Measurements from ENCODE around the gene TECR. TPM values are rescaled to one million over a fixed set of nuclear protein-coding genes. Genes with fewer than 3 reads are reported as not detected.
A peak's percentile ranks its signal among the peaks of the same experiment; 100 is the strongest.

Gene TECR
- total and polyA plus RNA-seq, 2 of the 13 experiments (the other 11 are each of a cell fraction or from before 2014, with no cell fraction given) = 54.9 to 121 TPM

GRCh38 chr19:14603990-14604387 is 74.6 kb downstream of the TECR start (continued):
- TF ChIP-seq ATM (IDR thresholded peaks at IDR 0.05; ENCODE audit: borderline replicate concordance) = no peak
- no peak for TF ChIP-seq ZUFSP (CRISPR knock-in tag; IDR thresholded peaks at IDR 0.05; ENCODE audit: borderline replicate concordance)
- no peak for TF ChIP-seq MLX (CRISPR knock-in tag; IDR thresholded peaks at IDR 0.05)

- Histone ChIP-seq H3K27ac (ENCODE audit: extremely low read length, insufficient read depth, low read length) (no peak overlapping the region), H3K79me2 (ENCODE audit: insufficient read depth, low read length) (no peaks in the 10 kb centered on the region), H3K4me3 (replicated peaks in 1 of 3; ENCODE audit: insufficient read depth in 1 of 3, low read depth in 2 of 3, low read length in 3 of 3) (no peak overlapping the region), H3K4me2 (ENCODE audit: low read depth, low read length) (no peak overlapping the region), H4K20me1 (ENCODE audit: insufficient read depth, low read length) (no peaks in the 10 kb centered on the region), H3K9me3 (ENCODE audit: low read length) (no peaks in the 10 kb centered on the region), H3K27me3 (ENCODE audit: control insufficient read depth in 1 of 2, insufficient read depth in 2 of 2, low read length in 2 of 2) (no peaks in the 10 kb centered on the region; a peak in 1 of 5 replicates), H3K9ac (ENCODE audit: insufficient read depth, low read depth, low read length) (no peak overlapping the region), H3K36me3 (replicated peaks in 1 of 2; ENCODE audit: control insufficient read depth in 1 of 2, insufficient read depth in 2 of 2, low read length in 2 of 2) (no peaks in the 10 kb centered on the region), H2AFZ (ENCODE audit: low read length) (no peak overlapping the region), H3K4me1 (ENCODE audit: insufficient read depth, low read length) (peaks cover 14% of the 10 kb centered on the region; the same call in 1 of the 2 replicates)
- peak; percentile 80 for TF ChIP-seq ZNF629 (CRISPR knock-in tag; conservative IDR thresholded peaks at IDR 0.05)
- TF ChIP-seq MED1 (CRISPR knock-in tag; IDR thresholded peaks at IDR 0.05) = no peak
- TF ChIP-seq ZNF781 (CRISPR knock-in tag; IDR thresholded peaks at IDR 0.05; ENCODE audit: borderline replicate concordance, not compliant biosample characterization) = no peak
- no peak for TF ChIP-seq GABPA (IDR thresholded peaks at IDR 0.05; ENCODE audit: low read depth, low read length)
- no peak for TF ChIP-seq GABPA (CRISPR knock-in tag; IDR thresholded peaks at IDR 0.05; ENCODE audit: low read depth)
- TF ChIP-seq TCF12 (IDR thresholded peaks at IDR 0.05) = no peak
- no peak for TF ChIP-seq TCF12 (CRISPR knock-in tag; IDR thresholded peaks at IDR 0.05)
- no peak for TF ChIP-seq MEF2D (CRISPR knock-in tag; IDR thresholded peaks at IDR 0.05)
- TF ChIP-seq HOXA3 (CRISPR knock-in tag; IDR thresholded peaks at IDR 0.05) = no peak
- CTCF ChIA-PET (ENCODE audit: low intra/inter-chr PET ratio, low total read pairs) = no interaction called here
- DNase-seq (ENCODE audit: low spot score) (no peak), ATAC-seq (no peak), FAIRE-seq (no peak)
- intact Hi-C loops (cut with micrococcal nuclease; ENCODE audit: unreplicated experiment) = no loop called here
- WGBS (ENCODE audit: low lambda C conversion rate) = 43% methylated on average over 9 of the region's 9 CpGs
- POLR2A ChIA-PET = no interaction called here
- BruUV-seq (replicated peaks) = no TSS peak
- in situ Hi-C loops (cut with HindIII; ENCODE audit: extremely low pct_ligation_motif_present, low pct_unique_long_range_greater_than_20kb) = no loop called here
Measured at GRCh38 chr19:14606627-14607026, 77.2 kb downstream of the TECR start.
